GM06990 (cell line): Measurements from ENCODE around the gene SLC15A3.

Experiments used
- DNase-seq: peaks from one replicate; pipeline ENCODE4 v3.0.0-alpha.2; 2011; ENCODE audit not compliant: insufficient read length; ENCODE audit errors: extremely low read depth
- H3K27me3 ChIP-seq: replicated peaks from 2 replicates; pipeline ENCODE4 v1.6.0; 2011; ENCODE audit warnings: low read length; ENCODE audit not compliant: control insufficient read depth, insufficient read depth
- H3K36me3 ChIP-seq: 2 replicates; pipeline ENCODE4 v1.5.1; 2011; ENCODE audit warnings: low read length; ENCODE audit not compliant: control insufficient read depth, insufficient read depth
- H3K4me3 ChIP-seq: replicated peaks from 2 replicates; pipeline ENCODE4 v1.5.1; 2011; ENCODE audit warnings: low read depth, mild to moderate bottlenecking, control low read depth, low read length
- CTCF ChIP-seq: IDR thresholded peaks from 2 replicates; pipeline ENCODE4 v1.5.1; 2011; ENCODE audit warnings: low read length, control low read depth, mild to moderate bottlenecking, inconsistent platforms; ENCODE audit not compliant: insufficient read depth, poor library complexity, severe bottlenecking

Gene SLC15A3

GRCh38 chr11:60927600-60927999 lies 24.4 kb downstream of the SLC15A3 start:
- Histone ChIP-seq H3K27me3 (no peaks in the 10 kb centered on the region), H3K36me3 (0 out of 2 replicates have a peak, but pooled peaks cover 1% of the 10 kb centered on the region), H3K4me3 (no peak overlapping the region)
- TF ChIP-seq CTCF, result no peak
- DNase-seq, result no peak

- Histone ChIP-seq H3K36me3 (peaks cover 1% of the 10 kb centered on the region), H3K4me3 (no peak overlapping the region), H3K27me3 (no peaks in the 10 kb centered on the region)
- TF ChIP-seq CTCF, result no peak
- DNase-seq, result no peak
Observed at GRCh38 chr11:60927061-60927592, 24.8 kb downstream of the SLC15A3 start.

GRCh38 chr11:60926500-60926899 lies 25.5 kb downstream of the SLC15A3 start:
- Histone ChIP-seq H3K4me3 (no peak overlapping the region), H3K36me3 (peaks cover 3% of the 10 kb centered on the region), H3K27me3 (no peaks in the 10 kb centered on the region)
- DNase-seq, result no peak
- no peak for TF ChIP-seq CTCF

GRCh38 chr11:60925868-60926267 lies 26.1 kb downstream of the SLC15A3 start:
- H3K36me3 ChIP-seq, result peaks cover 7% of the 10 kb centered on the region
- TF ChIP-seq CTCF, result no peak
- DNase-seq, result no peak
- H3K4me3 ChIP-seq, result no peak overlapping the region
- no peaks in the 10 kb centered on the region for H3K27me3 ChIP-seq

GRCh38 chr11:60924906-60925853 lies 26.8 kb downstream of the SLC15A3 start:
- H3K36me3 ChIP-seq, result peaks cover 14% of the 10 kb centered on the region
- no peak for TF ChIP-seq CTCF
- H3K4me3 ChIP-seq, result peak overlapping the region; percentile 63
- no peaks in the 10 kb centered on the region for H3K27me3 ChIP-seq
- no peak for DNase-seq
